Measurements from ENCODE around the gene SERPINA4.

GRCh38 chr14:94574336-94574735 lies 13.1 kb downstream of the SERPINA4 start:
- TF ChIP-seq CTCF (IDR thresholded peaks at IDR 0.05; ENCODE audit: extremely low read depth in 1 of 2, insufficient read depth in 1 of 2, low read depth in 1 of 2, low read length in 2 of 2) (no peak), EZH2 (IDR thresholded peaks at IDR 0.05; ENCODE audit: borderline replicate concordance, low read depth, low read length, severe bottlenecking) (no peak), POLR2A (IDR thresholded peaks at IDR 0.05; ENCODE audit: low read depth, low read length) (no peak), MAX (IDR thresholded peaks at IDR 0.05; ENCODE audit: insufficient read depth, insufficient read length) (no peak), GATA2 (IDR thresholded peaks at IDR 0.05; ENCODE audit: insufficient read depth, insufficient read length, low read depth, low read length) (no peak)

Data from endothelial cell of umbilical vein (primary cell).